ENCODE results near the gene VPS37D.

VPS37D gene

DNA sequence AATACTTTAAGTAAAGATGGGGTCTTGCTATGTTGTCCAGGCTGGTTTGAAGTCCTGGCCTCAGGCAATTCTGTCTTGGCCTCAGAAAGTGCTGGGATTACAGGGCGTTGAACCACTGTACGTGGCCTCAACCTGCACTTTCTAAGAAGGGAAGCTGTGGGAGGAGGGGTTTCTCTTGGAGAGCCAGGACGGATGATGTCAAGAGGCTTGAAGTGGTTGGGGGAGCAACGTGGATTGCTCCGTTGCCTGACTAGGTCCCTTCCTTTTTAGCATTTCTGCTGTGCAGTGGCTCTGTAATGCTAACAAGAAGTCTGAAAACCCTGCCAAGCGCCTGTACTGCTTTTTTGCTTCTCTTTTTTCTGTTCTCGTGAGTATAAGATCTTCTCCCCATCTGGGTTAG is 23.0 kb downstream of the VPS37D start:
- TF ChIP-seq, protein P1, sequence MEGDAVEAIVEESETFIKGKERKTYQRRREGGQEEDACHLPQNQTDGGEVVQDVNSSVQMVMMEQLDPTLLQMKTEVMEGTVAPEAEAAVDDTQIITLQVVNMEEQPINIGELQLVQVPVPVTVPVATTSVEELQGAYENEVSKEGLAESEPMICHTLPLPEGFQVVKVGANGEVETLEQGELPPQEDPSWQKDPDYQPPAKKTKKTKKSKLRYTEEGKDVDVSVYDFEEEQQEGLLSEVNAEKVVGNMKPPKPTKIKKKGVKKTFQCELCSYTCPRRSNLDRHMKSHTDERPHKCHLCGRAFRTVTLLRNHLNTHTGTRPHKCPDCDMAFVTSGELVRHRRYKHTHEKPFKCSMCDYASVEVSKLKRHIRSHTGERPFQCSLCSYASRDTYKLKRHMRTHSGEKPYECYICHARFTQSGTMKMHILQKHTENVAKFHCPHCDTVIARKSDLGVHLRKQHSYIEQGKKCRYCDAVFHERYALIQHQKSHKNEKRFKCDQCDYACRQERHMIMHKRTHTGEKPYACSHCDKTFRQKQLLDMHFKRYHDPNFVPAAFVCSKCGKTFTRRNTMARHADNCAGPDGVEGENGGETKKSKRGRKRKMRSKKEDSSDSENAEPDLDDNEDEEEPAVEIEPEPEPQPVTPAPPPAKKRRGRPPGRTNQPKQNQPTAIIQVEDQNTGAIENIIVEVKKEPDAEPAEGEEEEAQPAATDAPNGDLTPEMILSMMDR (IDR thresholded peaks at IDR 0.05; ENCODE audit: low read depth, low read length, missing control alignments) = no peak
- H3K4me3 ChIP-seq (ENCODE audit: low read depth, low read length) = no peak overlapping the region
- DNase-seq (ENCODE audit: low read depth) = no peak

DNA sequence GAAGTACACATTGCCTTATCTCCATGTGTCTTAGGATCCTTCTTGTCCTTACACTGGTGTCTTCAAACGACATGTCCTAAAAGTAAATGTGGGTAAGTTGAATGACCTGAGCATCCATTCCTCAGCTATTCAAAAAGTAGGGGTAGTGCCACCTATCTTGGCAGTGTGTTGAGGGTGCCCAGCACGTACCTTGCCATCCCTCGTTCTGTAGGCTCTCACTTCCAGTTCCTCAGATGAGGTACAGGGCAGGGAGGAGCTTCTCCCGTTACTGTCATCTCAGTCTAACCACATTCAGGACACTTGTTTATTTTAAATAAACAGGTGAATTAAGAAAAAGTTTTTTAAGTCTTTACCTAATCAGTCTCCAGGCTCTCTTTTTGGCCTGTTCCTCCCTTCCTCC is 28.7 kb downstream of the VPS37D start:
- no peak overlapping the region for H3K4me3 ChIP-seq (ENCODE audit: low read depth, low read length)
- DNase-seq (ENCODE audit: low read depth) = no peak
- TF ChIP-seq, protein P1 (IDR thresholded peaks at IDR 0.05; ENCODE audit: low read depth, low read length, missing control alignments) = no peak

DNA sequence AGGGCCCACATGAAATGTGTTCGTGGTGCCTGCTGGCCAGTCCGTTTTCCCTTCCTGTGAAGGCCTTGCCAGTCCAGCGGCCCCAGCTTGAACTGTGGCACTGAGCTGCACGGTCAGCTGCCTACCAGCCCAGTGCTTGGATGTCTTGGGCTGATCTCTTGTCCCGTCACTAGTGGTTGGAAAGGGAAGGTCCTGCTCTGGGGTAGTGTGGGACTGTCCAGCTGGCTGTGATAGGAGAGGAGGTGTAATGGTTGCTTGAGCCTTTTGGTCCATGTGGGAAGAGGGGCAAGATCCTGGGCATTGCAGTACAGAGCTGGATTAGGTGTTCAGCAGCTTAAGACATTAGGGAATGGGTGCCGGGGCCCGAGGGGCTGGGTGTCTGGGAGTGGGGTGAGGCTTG is 30.8 kb downstream of the VPS37D start:
- H3K4me3 ChIP-seq (ENCODE audit: low read depth, low read length) = no peak overlapping the region
- TF ChIP-seq, protein P1 (IDR thresholded peaks at IDR 0.05; ENCODE audit: low read depth, low read length, missing control alignments) = no peak
- no peak for DNase-seq (ENCODE audit: low read depth)

DNA sequence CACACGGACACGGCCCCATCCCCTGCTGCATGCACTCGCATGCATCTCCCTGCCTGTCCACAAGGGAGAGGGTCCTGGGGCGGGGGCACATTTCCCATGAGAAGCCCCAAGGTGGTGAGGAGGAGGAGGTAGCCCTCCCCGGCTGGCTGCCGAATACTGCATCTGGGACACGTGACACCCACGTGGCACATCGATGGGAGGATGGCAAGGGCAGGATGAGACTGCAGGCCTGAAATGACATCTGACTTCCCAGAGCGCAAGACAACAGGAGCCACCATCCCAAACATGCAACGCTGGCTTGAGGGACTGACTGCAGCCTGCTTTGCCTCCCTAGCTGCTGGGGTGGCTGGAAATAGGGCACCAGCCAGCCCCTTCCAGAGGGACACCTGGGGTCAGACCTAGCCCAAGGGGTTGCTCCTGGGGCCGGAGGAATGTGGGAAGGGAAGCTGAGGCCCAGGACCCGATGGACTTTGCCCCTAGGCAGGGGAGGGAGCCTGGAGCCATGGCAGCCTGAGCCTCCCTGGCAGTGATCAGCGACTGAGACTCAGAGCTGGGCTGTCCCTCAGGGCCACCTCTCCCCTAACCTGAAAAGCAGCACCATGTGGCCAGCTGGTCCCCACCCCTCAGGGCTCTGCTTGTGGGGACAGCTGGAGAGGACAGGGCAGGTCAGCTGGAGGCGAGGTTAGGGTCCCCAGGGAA is 31.9 kb downstream of the VPS37D start:
- no peak for DNase-seq (ENCODE audit: low read depth)
- TF ChIP-seq, protein P1 (IDR thresholded peaks at IDR 0.05; ENCODE audit: low read depth, low read length, missing control alignments) = no peak

DNA sequence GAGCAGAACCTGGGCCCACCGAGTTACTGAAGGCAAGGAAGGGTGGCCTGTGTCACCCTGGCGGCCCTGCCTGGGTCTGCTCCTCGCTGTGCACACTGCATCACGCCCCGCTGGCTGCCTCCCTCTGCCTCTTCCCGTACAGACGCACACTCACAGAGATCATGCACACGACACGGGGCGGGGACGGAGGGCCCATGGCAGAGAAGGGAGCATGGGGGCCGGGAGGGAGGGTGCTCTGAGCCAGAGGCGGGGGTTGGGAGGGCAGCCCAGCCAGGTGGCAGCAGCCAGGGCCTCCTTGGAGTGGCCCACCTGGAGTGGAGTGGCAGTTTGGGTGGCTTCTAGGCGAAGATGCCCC is 32.4 kb downstream of the VPS37D start:
- H3K4me3 ChIP-seq (ENCODE audit: low read depth, low read length) = no peak overlapping the region
- DNase-seq (ENCODE audit: low read depth) = no peak
- TF ChIP-seq, protein P1 (IDR thresholded peaks at IDR 0.05; ENCODE audit: low read depth, low read length, missing control alignments) = no peak

More for the DNA sequence above, 31.9 kb downstream of the VPS37D start:
- H3K4me3 ChIP-seq (ENCODE audit: low read depth, low read length) = no peak overlapping the region

DNA sequence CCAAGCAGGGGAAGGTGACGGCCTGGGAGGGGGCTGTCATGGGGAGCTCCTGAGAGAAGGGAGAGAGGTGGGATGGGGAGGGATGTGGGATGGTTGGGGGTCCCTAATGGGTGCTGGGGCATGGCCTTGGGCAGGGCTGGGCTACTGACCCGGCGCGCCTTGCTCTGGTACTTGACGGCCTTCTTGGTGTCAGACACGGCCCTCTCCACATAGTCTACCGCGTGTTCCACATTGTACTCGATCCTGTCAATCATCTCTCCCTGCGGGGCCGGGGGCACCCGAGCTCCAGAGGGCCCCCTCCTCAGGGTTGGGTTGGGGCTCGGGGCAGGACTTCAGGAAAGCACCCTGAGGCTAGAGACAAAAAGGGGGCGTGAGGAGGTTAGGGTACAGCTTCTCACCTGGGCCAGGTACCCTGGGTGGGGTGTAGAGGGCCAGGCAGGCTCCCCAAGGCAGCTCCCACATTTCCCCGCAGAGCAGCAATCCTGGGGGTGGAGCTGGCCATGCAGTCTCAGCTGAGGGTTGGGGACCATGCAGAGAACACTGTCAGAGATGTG is 33.0 kb downstream of the VPS37D start:
- TF ChIP-seq, protein P1 (IDR thresholded peaks at IDR 0.05; ENCODE audit: low read depth, low read length, missing control alignments) = no peak
- no peak overlapping the region for H3K4me3 ChIP-seq (ENCODE audit: low read depth, low read length)
- DNase-seq (ENCODE audit: low read depth) = no peak

Measured in GM12864 (cell line).